Sigmoid colon (tissue), 4 donors: Measurements from ENCODE around the gene STK32A.

ENCODE experiments used
- CTCF ChIP-seq, 4 experiments: fragments of 450-650 bp in 3 of 4; fragments of 200-600 bp in 1 of 4; IDR thresholded peaks; one replicate each; pipeline ENCODE4 v1.5.1; 2016 to 2019; ENCODE audit warnings: antibody characterized with exemption in 4 of 4, mild to moderate bottlenecking in 3 of 4, moderate library complexity in 2 of 4
- EP300 ChIP-seq, 4 donors: sonication (generic); formaldehyde crosslinking; IDR thresholded peaks; one replicate each; pipeline ENCODE4 v1.6.1; 2017; ENCODE audit warnings: antibody characterized with exemption in 4 of 4
- POLR2A ChIP-seq, 2 donors: fragments of 450-650 bp; IDR thresholded peaks; one replicate each; pipeline ENCODE4 v1.6.1; 2016; ENCODE audit warnings: antibody characterized with exemption in 2 of 2, mild to moderate bottlenecking in 2 of 2, moderate library complexity in 2 of 2
- POLR2AphosphoS5 ChIP-seq, 4 donors: sonication (generic); formaldehyde crosslinking; IDR thresholded peaks; one replicate each; pipeline ENCODE4 v1.6.1; 2017; ENCODE audit warnings: antibody characterized with exemption in 4 of 4

DNA sequence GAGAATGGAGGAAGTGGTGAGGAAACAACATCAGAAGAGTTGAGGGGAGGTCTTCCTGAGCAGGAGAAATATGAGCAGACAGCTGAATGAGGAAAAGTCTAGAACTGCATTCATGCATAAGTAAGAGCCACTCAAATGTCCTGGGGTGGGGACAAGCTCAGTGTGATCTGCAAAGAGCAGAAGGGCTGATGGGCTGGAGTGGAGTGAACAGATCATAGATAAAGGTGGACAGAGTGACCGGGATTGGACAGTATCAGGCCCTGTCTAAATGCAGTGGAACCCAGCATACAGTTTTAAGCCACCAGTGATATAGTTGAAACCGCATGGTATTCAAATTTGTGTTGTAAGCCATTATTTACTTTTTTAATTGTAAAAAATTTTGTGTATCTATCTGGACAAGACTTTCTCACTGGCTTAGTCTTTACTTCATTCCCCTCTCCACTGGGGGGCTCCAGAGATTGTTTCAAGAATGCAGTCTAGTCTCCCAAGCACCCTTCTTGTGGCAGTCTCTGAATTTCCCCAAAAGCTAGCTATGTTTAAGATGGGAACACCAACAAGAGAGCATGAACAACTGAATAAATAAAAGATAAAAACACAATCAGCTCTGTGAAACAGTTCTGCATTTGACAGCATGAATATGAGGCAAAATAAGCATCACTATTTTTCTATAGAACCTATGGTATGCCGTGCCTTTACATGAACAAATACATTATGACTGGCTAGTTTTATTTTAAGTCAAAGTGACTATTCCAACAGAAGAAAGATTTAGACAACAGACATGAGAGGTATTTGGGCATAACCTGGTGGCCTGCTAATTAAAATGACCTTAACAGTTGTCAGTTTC is 10.7 kb upstream of the STK32A start:
- TF ChIP-seq POLR2AphosphoS5 (IDR thresholded peaks at IDR 0.05) (no peak), POLR2A (IDR thresholded peaks at IDR 0.05) (no peak), CTCF (IDR thresholded peaks at IDR 0.05) (peak; percentile 31 to 68 (median 56)), EP300 (IDR thresholded peaks at IDR 0.05) (no peak)
